HCT116 (cell line): ENCODE results near the gene CCNL1. TPM values are rescaled to one million over a fixed set of nuclear protein-coding genes. Genes with fewer than 3 reads are reported as not detected.

Source experiments
- ATAC-seq: fragments of 200-7000 bp; cut with Tn5 transposase; 2 replicates; pipeline ENCODE4 v1.9.1; 2020; ENCODE audit warnings: mild to moderate bottlenecking, moderate library complexity
- BruUV-seq: library from RNA; stranded (reverse); fragments of 400-500 nt; replicated peaks from 2 replicates; lab custom pipeline; 2021; lab: Mats Ljungman, UMichigan
- CTCF ChIA-PET: fragments of 300-600 bp; sonication (Branson Sonifier 250); formaldehyde crosslinking; loops from one replicate; lab custom pipeline; 2021; ENCODE audit warnings: antibody characterized with exemption; lab: Charles Lee
- POLR2A ChIA-PET: fragments of 300-600, 350-600 bp; sonication (Branson Sonifier 250); formaldehyde crosslinking; loops from one replicate; lab custom pipeline; 2021; ENCODE audit warnings: antibody characterized with exemption; lab: Charles Lee
- RAD21 ChIA-PET, 2 experiments: fragments of 300-600 bp; sonication (Branson Sonifier 250); formaldehyde crosslinking; loops; one replicate each; lab custom pipeline; 2023; ENCODE audit warnings: low total read pairs in 2 of 2; ENCODE audit not compliant: uncharacterized antibody in 2 of 2, unreplicated experiment in 2 of 2, low non-redundant PET in 1 of 2; lab: Charles Lee
- DNase-seq: peaks from one replicate; pipeline ENCODE4 v3.0.0-alpha.2; 2010; ENCODE audit warnings: low read depth, low spot score
- H2AFZ ChIP-seq: fragments of 200-600 bp; shearing (Covaris generic), sonication (generic); 2 replicates; pipeline ENCODE4 v1.6.1; 2017; ENCODE audit warnings: low read depth, mixed run types, mixed read lengths, antibody characterized with exemption, low read length; ENCODE audit not compliant: poor library complexity, severe bottlenecking
- H3K27ac ChIP-seq: 2 replicates; pipeline ENCODE4 v1.5.1; 2012; ENCODE audit warnings: low read depth, low read length
- H3K27me3 ChIP-seq: fragments of 200-600 bp; sonication (generic); 2 replicates; pipeline ENCODE4 v1.6.1; 2016; ENCODE audit warnings: mixed run types, low read length, mixed read lengths; ENCODE audit not compliant: insufficient read depth
- H3K36me3 ChIP-seq, 2 experiments: fragments of 200-500 bp in 1 of 2; fragments of 200-600 bp in 1 of 2; sonication (Bioruptor generic) in 1 of 2; sonication (generic) in 1 of 2; 2 replicates each; pipeline versions ENCODE4 v1.5.1 to v1.6.1; 2014 to 2016; ENCODE audit warnings: low read length in 2 of 2, inconsistent platforms in 1 of 2, mixed read lengths in 1 of 2, mixed run types in 1 of 2; ENCODE audit not compliant: insufficient read depth in 2 of 2, control insufficient read depth in 1 of 2
- H3K4me1 ChIP-seq, 2 experiments: fragments of 200-600 bp in 1 of 2; sonication (generic) in 1 of 2; 2 replicates each; pipeline versions ENCODE4 v1.5.1 to v1.6.1; 2012 to 2017; ENCODE audit warnings: low read length in 2 of 2, inconsistent platforms in 1 of 2, mild to moderate bottlenecking in 1 of 2, mixed read lengths in 1 of 2, mixed run types in 1 of 2, moderate library complexity in 1 of 2; ENCODE audit not compliant: insufficient read depth in 2 of 2, control insufficient read depth in 1 of 2
- H3K4me2 ChIP-seq: fragments of 200-600 bp; sonication (generic); 2 replicates; pipeline ENCODE4 v1.6.1; 2017; ENCODE audit warnings: mixed run types, low read length, mixed read lengths
- H3K4me3 ChIP-seq, 2 experiments: fragments of 200-600 bp in 1 of 2; sonication (generic) in 1 of 2; replicated peaks in 1 of 2; 2 replicates each; pipeline ENCODE4 v1.5.1; 2011 to 2016; ENCODE audit warnings: low read length in 2 of 2, control low read depth in 1 of 2, low read depth in 1 of 2, mild to moderate bottlenecking in 1 of 2, mixed read lengths in 1 of 2, mixed run types in 1 of 2
- H3K79me2 ChIP-seq: fragments of 200-600 bp; sonication (generic); 2 replicates; pipeline ENCODE4 v1.6.1; 2017; ENCODE audit warnings: mild to moderate bottlenecking, mixed run types, low read length, moderate library complexity, mixed read lengths; ENCODE audit not compliant: insufficient read depth
- H3K9ac ChIP-seq: fragments of 200-600 bp; sonication (generic); 2 replicates; pipeline ENCODE4 v1.6.1; 2016; ENCODE audit warnings: low read length, mixed read lengths
- H3K9me2 ChIP-seq: fragments of 200-600 bp; sonication (generic), shearing (Covaris generic); 2 replicates; pipeline ENCODE4 v1.6.1; 2017; ENCODE audit warnings: mixed run types, mild to moderate bottlenecking, moderate library complexity; ENCODE audit not compliant: insufficient read depth
- H3K9me3 ChIP-seq, 2 experiments: fragments of 200-500 bp in 1 of 2; fragments of 200-600 bp in 1 of 2; sonication (Bioruptor generic) in 1 of 2; sonication (generic) in 1 of 2; 2 replicates each; pipeline ENCODE4 v1.6.1; 2014 to 2017; ENCODE audit warnings: low read length in 2 of 2, mixed read lengths in 2 of 2, inconsistent platforms in 1 of 2, low read depth in 1 of 2, mild to moderate bottlenecking in 1 of 2, mixed run types in 1 of 2, moderate library complexity in 1 of 2; ENCODE audit not compliant: control insufficient read depth in 1 of 2, insufficient read depth in 1 of 2
- H4K20me1 ChIP-seq: fragments of 200-600 bp; sonication (generic), shearing (Covaris generic); 2 replicates; pipeline ENCODE4 v1.6.1; 2017; ENCODE audit warnings: mixed run types, mild to moderate bottlenecking, moderate library complexity; ENCODE audit not compliant: insufficient read depth
- ATF3 ChIP-seq: IDR thresholded peaks from 2 replicates; pipeline ENCODE4 v1.6.1; 2012
- CTCF ChIP-seq, 3 experiments: fragments of 200-600 bp in 1 of 3; sonication (generic) in 1 of 3; IDR thresholded peaks in 2 of 3; conservative IDR thresholded peaks in 1 of 3; 2 replicates each; pipeline ENCODE4 v1.5.1; 2012 to 2017; ENCODE audit warnings: low read depth in 2 of 3, low read length in 2 of 3, antibody characterized with exemption in 1 of 3, borderline replicate concordance in 1 of 3, control low read depth in 1 of 3, mild to moderate bottlenecking in 1 of 3, mixed read lengths in 1 of 3, mixed run types in 1 of 3, moderate library complexity in 1 of 3; ENCODE audit not compliant: insufficient read depth in 1 of 3
- EGR1 ChIP-seq: IDR thresholded peaks from 2 replicates; pipeline ENCODE4 v1.6.1; 2012; ENCODE audit warnings: low read depth
- ELF1 ChIP-seq: IDR thresholded peaks from 2 replicates; pipeline ENCODE4 v1.6.1; 2012; ENCODE audit warnings: low read depth, borderline replicate concordance
- EZH2 ChIP-seq: fragments of 200-600 bp; sonication (generic); IDR thresholded peaks from 2 replicates; pipeline ENCODE4 v1.6.1; 2017; ENCODE audit warnings: antibody characterized with exemption, mixed run types
- EZH2phosphoT487 ChIP-seq: fragments of 200-600 bp; IDR thresholded peaks from 2 replicates; pipeline ENCODE4 v1.6.1; 2018; ENCODE audit warnings: antibody characterized with exemption, borderline replicate concordance
- FOSL1 ChIP-seq: IDR thresholded peaks from 2 replicates; pipeline ENCODE4 v1.6.1; 2012; ENCODE audit warnings: low read depth
- MAX ChIP-seq: IDR thresholded peaks from 2 replicates; pipeline ENCODE4 v1.6.1; 2012
- RAD21 ChIP-seq: IDR thresholded peaks from 2 replicates; pipeline ENCODE4 v1.6.1; 2012; ENCODE audit warnings: low read depth, mild to moderate bottlenecking
- REST ChIP-seq: IDR thresholded peaks from 2 replicates; pipeline ENCODE4 v1.6.1; 2012; ENCODE audit warnings: low read depth
- SIN3A ChIP-seq: IDR thresholded peaks from 2 replicates; pipeline ENCODE4 v1.6.1; 2012; ENCODE audit warnings: low read depth
- intact Hi-C: fragments of 100-400 bp; cut with micrococcal nuclease; formaldehyde crosslinking; loops from 2 replicates; pipeline ENCODE4 v1.10.0; 2022
- total RNA-seq: library from RNA; stranded (reverse); gene quantifications from one replicate; pipeline ENCODE4 v1.2.1, GENCODE V29; 2021; ENCODE audit not compliant: unreplicated experiment

CCNL1 gene
- total RNA-seq, 1 experiment from 2014 or later, result 96.7 TPM

- Histone ChIP-seq H4K20me1 (no peaks in the 10 kb centered on the region), H3K4me2 (peak overlapping the region; percentile 4; the same call in 1 of the 2 replicates), H3K27ac (no peak overlapping the region), H3K36me3 (no peaks in the 10 kb centered on the region), H3K79me2 (no peaks in the 10 kb centered on the region), H3K9me3 (no peaks in the 10 kb centered on the region), H3K4me3 (no peak overlapping the region), H3K27me3 (no peaks in the 10 kb centered on the region), H3K9me2 (no peaks in the 10 kb centered on the region), H3K4me1 (peaks cover 3 to 43% of the 10 kb centered on the region in 2 experiments), H3K9ac (no peak overlapping the region), H2AFZ (no peak overlapping the region)
- DNase-seq, result no peak
- RAD21 ChIA-PET, result interaction anchor here (1.0 to 1.6 kb wide), 5 partner anchors 463 to 984 kb away, joined by 3 to 4 read pairs (median 4); no protein-coding TSS in a partner anchor
- TF ChIP-seq ATF3 (no peak), FOSL1 (no peak), EZH2phosphoT487 (no peak), EGR1 (no peak), CTCF (IDR thresholded peaks at IDR 0.05 in 2 of 3, conservative IDR thresholded peaks at IDR 0.05 in 1 of 3; ENCODE audit: borderline replicate concordance in 1 of 3, insufficient read depth in 1 of 3, low read depth in 2 of 3, low read length in 2 of 3) (no peak), REST (no peak), EZH2 (no peak), MAX (no peak), ELF1 (no peak), SIN3A (no peak), RAD21 (no peak)
- no TSS peak for BruUV-seq
- intact Hi-C loops, result loop anchor here (2.0 to 10.0 kb wide), 5 partner anchors 595 to 1140 kb away; no protein-coding TSS in a partner anchor
- POLR2A ChIA-PET, result interaction anchor here (1.1 kb wide), 1 partner anchor 582 kb away, joined by 4 read pairs; the partner anchor contains the start of gene SSR3
- ATAC-seq, result peak; percentile 42
- CTCF ChIA-PET, result interaction anchor here (0.6 to 2.3 kb wide), 15 partner anchors 15 to 1126 kb away, joined by 3 to 7 read pairs (median 4); no protein-coding TSS in a partner anchor
These were observed 23.1 kb downstream of the CCNL1 start for GRCh38 chr3:157136647-157137387.
